ENCODE data around the gene CRB3. TPM values are rescaled to one million over a fixed set of nuclear protein-coding genes. Genes with fewer than 3 reads are reported as not detected.

Gene CRB3, protein sequence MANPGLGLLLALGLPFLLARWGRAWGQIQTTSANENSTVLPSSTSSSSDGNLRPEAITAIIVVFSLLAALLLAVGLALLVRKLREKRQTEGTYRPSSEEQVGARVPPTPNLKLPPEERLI
- total RNA-seq: not detected in 2 replicates

DNA sequence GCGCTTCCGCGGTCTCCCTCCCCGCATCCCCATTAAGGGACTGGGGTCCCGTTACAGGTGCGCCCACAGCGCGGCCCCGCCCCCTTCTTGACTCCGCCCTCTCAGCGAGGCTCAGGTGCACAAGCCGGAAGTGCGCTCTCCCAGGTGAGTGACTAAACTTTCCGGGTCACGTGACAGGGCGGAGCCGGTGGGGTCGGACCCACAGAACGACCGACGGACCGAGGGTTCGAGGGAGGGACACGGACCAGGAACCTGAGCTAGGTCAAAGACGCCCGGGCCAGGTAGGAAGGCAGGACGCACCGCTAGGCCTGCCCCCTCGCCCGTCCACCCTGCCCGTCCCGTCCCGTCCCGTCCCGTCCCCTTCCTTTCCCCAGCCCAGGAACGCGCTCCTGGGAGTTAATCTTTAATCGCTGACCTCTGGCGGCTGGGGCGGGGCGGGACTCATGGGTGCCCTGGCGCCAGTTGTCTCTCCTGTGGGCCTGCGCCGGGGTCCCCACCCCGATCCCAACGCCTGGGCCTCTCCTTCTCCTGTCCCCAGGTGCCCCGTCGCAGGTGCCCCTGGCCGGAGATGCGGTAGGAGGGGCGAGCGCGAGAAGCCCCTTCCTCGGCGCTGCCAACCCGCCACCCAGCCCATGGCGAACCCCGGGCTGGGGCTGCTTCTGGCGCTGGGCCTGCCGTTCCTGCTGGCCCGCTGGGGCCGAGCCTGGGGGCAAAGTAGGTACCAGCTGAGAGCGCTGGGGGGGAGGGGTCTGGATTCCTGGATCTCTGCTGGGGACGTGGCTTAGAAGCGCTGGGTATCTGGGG lies at the start of gene CRB3:
Gene CRB3, plus strand, starts transcription at position 202 of the 804 bp plus-strand sequence. Its CDS starts 431 bp downstream, at position 633.

DNA sequence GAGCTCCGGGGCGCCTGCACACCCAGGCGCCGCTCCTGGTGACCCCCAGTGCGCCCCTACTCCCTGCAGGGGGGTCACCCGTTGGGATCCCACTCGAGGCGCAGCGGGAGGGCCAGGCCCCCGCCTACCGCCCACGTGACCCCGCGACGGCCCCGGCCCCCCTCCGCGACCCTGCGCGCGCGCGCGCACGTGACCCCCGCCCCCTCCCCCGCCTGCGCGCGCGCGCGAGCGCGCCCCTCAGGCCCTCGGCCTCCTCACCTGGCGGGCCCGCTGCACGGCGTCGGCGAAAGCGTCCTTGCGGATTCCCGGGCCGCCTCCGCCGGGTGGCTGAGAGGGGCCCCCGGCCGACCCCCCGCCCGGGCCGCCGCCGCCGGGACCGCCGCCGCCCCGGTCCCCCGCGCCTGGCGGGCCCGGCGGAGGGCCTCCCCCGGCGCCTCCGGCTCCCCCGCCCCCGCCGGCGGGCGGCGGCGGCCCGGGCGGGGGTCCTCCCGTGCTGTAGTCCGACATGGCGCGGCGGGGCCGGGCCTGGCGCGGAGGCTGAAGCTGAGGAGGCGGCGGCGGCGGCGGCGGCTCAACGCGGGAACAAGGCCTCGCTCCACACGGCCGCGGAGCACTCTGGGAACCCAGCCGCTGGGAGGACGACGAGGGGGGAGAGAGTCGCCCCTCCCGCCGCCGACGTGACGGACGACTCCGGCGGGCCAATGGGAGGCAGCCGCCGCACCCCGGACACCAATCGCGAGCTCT lies 39.7 kb upstream of the CRB3 start, which contains the start of gene KHSRP:
Gene KHSRP, minus strand, starts transcription at position 617 of the 744 bp plus-strand sequence. Its CDS starts 110 bp downstream, at position 507.

DNA sequence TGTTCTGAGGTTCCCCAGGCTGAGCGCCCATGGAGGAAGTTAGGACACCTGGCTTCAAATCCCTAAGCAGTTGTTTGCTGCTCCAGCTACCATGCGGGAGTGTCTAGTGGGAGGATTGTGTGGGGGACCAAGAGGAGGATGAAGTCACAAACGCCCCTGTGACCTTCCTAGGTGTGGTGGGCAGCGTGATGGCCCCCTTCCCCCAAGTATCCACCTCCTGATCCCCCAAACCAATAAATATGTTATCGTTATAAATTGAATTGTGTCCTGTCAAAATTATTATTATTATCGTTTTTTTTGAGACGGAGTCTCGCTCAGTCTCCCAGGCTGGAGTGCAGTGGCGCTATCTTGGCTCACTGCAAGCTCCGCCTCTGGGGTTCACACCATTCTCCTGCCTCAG lies 30.4 kb upstream of the CRB3 start, which contains the start of gene SLC25A41:
Gene SLC25A41, minus strand, starts transcription at position 101 of the 400 bp plus-strand sequence. Its CDS starts 70 bp downstream, at position 31.

DNA sequence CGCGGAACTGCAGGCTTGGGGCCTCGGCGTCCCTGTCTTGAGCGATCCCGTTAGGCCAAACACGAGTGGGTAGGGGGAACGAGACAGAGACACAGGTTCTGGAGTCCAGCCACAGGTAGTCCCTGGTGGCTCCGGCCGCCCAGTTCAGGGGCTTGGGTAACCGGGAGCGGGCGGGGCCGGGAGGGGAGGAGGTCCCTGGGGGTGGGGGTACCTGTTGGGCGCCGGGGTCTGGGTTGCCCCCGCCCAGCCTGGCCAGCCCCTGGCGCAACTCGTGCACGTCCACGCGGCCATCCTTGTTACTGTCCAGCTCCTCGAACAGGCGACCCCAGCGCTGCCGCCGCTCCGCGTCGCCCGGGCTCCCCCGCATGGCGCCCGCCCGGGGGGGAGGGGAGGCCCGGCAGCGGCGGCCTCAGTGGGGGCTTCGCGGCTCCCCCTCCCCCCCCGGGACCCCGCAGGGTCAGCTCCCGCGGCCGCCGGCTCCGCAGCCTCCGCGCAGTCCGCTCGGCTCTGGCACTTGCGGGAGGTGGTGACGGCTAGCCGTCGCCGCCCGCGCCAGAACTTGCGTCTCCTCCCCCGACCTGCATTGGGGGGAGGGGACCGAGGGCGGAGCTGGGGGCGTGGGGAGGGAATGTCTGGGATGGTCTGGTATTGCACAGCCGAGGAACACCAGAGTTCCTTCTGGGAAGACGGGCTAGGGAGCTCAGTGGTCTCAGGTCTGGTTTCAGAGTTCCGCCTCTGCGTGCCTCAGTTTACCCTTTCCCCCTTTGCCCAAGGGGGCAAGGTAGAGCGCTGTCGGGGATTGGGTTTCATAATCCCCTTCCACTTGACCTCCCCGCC lies 4.6 kb upstream of the CRB3 start, which contains the start of gene SLC25A23:
Gene SLC25A23, minus strand, starts transcription at position 531 of the 837 bp plus-strand sequence. Its CDS starts 164 bp downstream, at position 367.

DNA sequence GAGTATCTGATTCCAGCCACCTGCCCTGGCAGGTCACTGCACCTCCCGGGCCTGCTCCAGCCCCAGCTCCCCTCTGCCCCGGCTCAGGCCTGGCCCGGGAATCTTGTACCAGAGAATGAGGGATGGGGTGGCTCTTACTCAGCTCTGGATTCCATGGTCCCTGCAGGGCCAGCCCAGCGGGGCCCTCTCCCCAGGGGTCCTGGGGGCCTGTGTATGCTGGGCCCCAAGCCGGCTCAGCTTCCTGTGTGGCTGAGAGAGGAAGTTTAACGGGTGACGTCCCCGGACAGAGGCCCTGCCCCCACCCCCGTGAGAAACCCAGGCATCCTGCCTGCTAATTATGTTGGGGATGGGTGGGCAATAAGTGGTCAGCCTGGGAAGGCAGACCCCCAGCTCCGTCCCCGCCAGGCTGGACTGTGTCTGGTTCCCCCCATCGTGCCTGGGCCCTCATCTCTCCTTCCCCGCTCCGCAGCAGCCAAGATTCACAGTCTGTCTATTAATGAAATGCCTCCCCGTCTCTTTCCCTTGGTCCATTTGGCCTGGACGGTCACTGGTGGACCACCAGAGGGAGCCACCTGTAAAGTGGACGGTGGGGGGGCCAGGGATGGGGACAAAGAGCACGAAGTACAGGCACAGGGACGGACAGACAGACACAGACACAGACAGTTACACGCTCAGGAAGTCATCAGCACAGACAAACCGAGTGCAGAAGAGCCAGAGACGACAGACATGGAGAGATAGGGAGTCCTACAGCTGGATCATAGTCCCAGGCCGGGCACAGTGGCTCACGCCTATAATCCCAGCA lies 17.7 kb downstream of the CRB3 start, which contains the start of gene DENND1C:
Gene DENND1C, minus strand, starts transcription at position 247 of the 802 bp plus-strand sequence. Its CDS starts 92 bp downstream, at position 155.

DNA sequence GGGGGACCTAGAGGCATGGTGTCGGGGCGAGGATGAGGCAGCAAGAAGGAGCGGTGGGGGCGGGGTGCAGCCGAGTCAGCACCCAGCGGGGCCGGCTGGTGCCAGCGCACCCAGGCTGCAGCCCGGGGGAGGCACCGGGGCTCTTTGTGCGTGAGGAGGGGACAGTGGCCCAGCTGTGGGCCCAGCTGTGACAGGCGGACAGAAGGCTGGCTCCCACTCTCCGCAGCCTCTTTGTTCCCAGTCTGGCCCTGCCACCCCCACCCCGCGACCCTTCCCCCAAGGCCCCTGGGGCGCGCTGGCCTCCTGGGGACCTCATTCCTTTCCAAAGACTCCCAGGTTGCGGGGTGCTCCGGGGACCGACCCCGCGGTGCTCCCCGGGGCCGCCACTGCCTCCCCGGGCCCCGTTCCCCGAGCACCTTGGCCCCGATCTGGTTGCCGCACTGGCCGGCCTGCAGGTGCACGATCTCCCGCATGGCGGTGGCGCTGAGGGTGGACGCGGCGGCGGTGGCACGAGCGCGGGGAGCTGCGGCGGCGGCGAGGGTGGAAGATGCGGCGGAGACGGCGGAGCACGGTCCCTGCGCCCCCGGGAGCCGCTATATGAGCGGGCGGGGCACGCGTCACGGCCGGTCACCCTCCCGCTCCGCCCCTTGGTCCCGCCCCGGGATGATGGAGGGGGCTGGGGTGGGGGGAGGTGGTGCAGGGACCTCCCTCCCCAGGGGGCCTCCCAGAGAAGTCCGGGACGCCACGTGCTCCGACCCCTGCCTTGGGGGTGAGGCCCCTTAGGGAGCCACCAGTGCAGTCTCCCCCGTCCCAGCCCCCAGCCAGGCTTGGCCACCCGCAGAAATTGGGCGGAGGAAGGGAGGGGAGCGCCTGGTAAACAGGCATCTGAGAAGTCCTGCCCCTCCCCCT lies 37.9 kb downstream of the CRB3 start, which contains the start of gene TUBB4A:
Gene TUBB4A, minus strand, starts transcription at position 570 of the 909 bp plus-strand sequence. Its CDS starts 97 bp downstream, at position 473.

Other genes starting within 250 kb of the CRB3 start
- gene MLLT1, start 184.3 kb upstream of the CRB3 start, total RNA-seq: 26.5 and 26.7 TPM in 2 replicates
- not detected in 2 replicates for gene ACER1, start 130.7 kb upstream of the CRB3 start, total RNA-seq
- 60.2 and 69.9 TPM in 2 replicates for gene CLPP, start 102.7 kb upstream of the CRB3 start, total RNA-seq
- 54.0 and 61.2 TPM in 2 replicates for gene ALKBH7, start 91.5 kb upstream of the CRB3 start, total RNA-seq
- gene PSPN, start 88.3 kb upstream of the CRB3 start, total RNA-seq: 0.87 and 2.4 TPM in 2 replicates
- gene GTF2F1, start 71.1 kb upstream of the CRB3 start, total RNA-seq: 50.8 and 57.8 TPM in 2 replicates
- 149 and 168 TPM in 2 replicates for gene KHSRP, start 39.5 kb upstream of the CRB3 start, total RNA-seq
- gene SLC25A41, start 30.5 kb upstream of the CRB3 start, total RNA-seq: not detected in 2 replicates
- gene SLC25A23, start 4.5 kb upstream of the CRB3 start, total RNA-seq: 28.9 and 48.6 TPM in 2 replicates
- not detected in 2 replicates for gene DENND1C, start 17.5 kb downstream of the CRB3 start, total RNA-seq
- gene TUBB4A, start 38.0 kb downstream of the CRB3 start, total RNA-seq: not detected in 2 replicates
- gene TNFSF9, start 66.8 kb downstream of the CRB3 start, total RNA-seq: 0.20 and 1.1 TPM in 2 replicates
- gene CD70, start 126.9 kb downstream of the CRB3 start, total RNA-seq: not detected in 2 replicates
- 0.12 TPM in 1 of 2 replicates, not detected in the other for gene TNFSF14, start 205.9 kb downstream of the CRB3 start, total RNA-seq

Measured in cardiac ventricle fibroblast (primary cell).